HL-60 (cell line): ENCODE data around the gene CA6.

Source experiments
- CTCF ChIP-seq: IDR thresholded peaks from one replicate; pipeline ENCODE4 v1.5.1; 2011; ENCODE audit warnings: low read length, control low read depth, inconsistent platforms; ENCODE audit not compliant: insufficient read depth
- POLR2AphosphoS5 ChIP-seq: IDR thresholded peaks from 2 replicates; pipeline ENCODE4 v1.6.1; 2012; ENCODE audit warnings: low read depth

- TF ChIP-seq CTCF: no peak
- no peak for TF ChIP-seq POLR2AphosphoS5
Measured at GRCh38 chr1:9013819-9014218, 68.2 kb downstream of the CA6 start.
